H9 (cell line): ENCODE data around the gene OLA1. TPM values are rescaled to one million over a fixed set of nuclear protein-coding genes. Genes with fewer than 3 reads are reported as not detected.

Source experiments
- DNase-seq: peaks from one replicate; pipeline ENCODE4 v3.0.0-alpha.2; 2017
- H2AFZ ChIP-seq: one replicate; pipeline ENCODE4 v1.6.1; 2013; ENCODE audit warnings: mild to moderate bottlenecking, low read length, control low read depth, moderate library complexity
- H2AK5ac ChIP-seq: 2 replicates; pipeline ENCODE4 v1.6.1; 2013; ENCODE audit warnings: low read length, control low read depth, mixed read lengths; ENCODE audit not compliant: insufficient read length
- H2BK120ac ChIP-seq: one replicate; pipeline ENCODE4 v1.6.1; 2013; ENCODE audit warnings: low read depth, mild to moderate bottlenecking, low read length, control low read depth, inconsistent platforms; ENCODE audit not compliant: poor library complexity, severe bottlenecking
- H2BK12ac ChIP-seq: 2 replicates; pipeline ENCODE4 v1.6.1; 2013; ENCODE audit warnings: low read length, control low read depth, mixed read lengths, low read depth; ENCODE audit not compliant: insufficient read length
- H2BK15ac ChIP-seq: 2 replicates; pipeline ENCODE4 v1.6.1; 2013; ENCODE audit warnings: low read depth, low read length, control low read depth
- H2BK20ac ChIP-seq: one replicate; pipeline ENCODE4 v1.6.1; 2013; ENCODE audit warnings: low read depth, mild to moderate bottlenecking, low read length, control low read depth, inconsistent platforms; ENCODE audit not compliant: poor library complexity, severe bottlenecking
- H2BK5ac ChIP-seq: 2 replicates; pipeline ENCODE4 v1.6.1; 2013; ENCODE audit warnings: low read length, control low read depth, mixed read lengths; ENCODE audit not compliant: insufficient read length
- H3K14ac ChIP-seq: 2 replicates; pipeline ENCODE4 v1.6.1; 2013; ENCODE audit warnings: low read length, control low read depth; ENCODE audit not compliant: insufficient read depth
- H3K18ac ChIP-seq: 2 replicates; pipeline ENCODE4 v1.6.1; 2013; ENCODE audit warnings: low read depth, mild to moderate bottlenecking, mixed read lengths, low read length, control low read depth; ENCODE audit not compliant: insufficient read length
- H3K23ac ChIP-seq: 2 replicates; pipeline ENCODE4 v1.6.1; 2013; ENCODE audit warnings: low read length, control low read depth, mixed read lengths, low read depth; ENCODE audit not compliant: insufficient read length
- H3K23me2 ChIP-seq: 2 replicates; pipeline ENCODE4 v1.6.1; 2013; ENCODE audit warnings: low read depth, mild to moderate bottlenecking, mixed read lengths, low read length, control low read depth; ENCODE audit not compliant: insufficient read length, poor library complexity, severe bottlenecking
- H3K27ac ChIP-seq: 2 replicates; pipeline ENCODE4 v1.5.1; 2013; ENCODE audit warnings: low read length, control low read depth, mixed read lengths, low read depth; ENCODE audit not compliant: insufficient read length
- H3K27me3 ChIP-seq: 2 replicates; pipeline ENCODE4 v1.6.1; 2013; ENCODE audit warnings: low read length, control low read depth, inconsistent platforms; ENCODE audit not compliant: insufficient read depth
- H3K4ac ChIP-seq: 2 replicates; pipeline ENCODE4 v1.6.1; 2013; ENCODE audit warnings: low read depth, mild to moderate bottlenecking, control low read depth, inconsistent platforms, low read length, moderate library complexity
- H3K4me1 ChIP-seq: 2 replicates; pipeline ENCODE4 v1.6.1; 2013; ENCODE audit warnings: low read length, control low read depth, inconsistent platforms; ENCODE audit not compliant: insufficient read depth
- H3K4me2 ChIP-seq: 2 replicates; pipeline ENCODE4 v1.6.1; 2013; ENCODE audit warnings: low read length, control low read depth, mixed read lengths; ENCODE audit not compliant: insufficient read length, insufficient read depth
- H3K56ac ChIP-seq: 2 replicates; pipeline ENCODE4 v1.6.1; 2013; ENCODE audit warnings: low read depth, mild to moderate bottlenecking, mixed read lengths, low read length, control low read depth; ENCODE audit not compliant: insufficient read length
- H3K79me1 ChIP-seq: 2 replicates; pipeline ENCODE4 v1.6.1; 2013; ENCODE audit warnings: low read depth, mild to moderate bottlenecking, moderate library complexity, low read length, control low read depth, inconsistent platforms; ENCODE audit not compliant: insufficient read depth, poor library complexity, severe bottlenecking
- H3K79me2 ChIP-seq: 2 replicates; pipeline ENCODE4 v1.6.1; 2013; ENCODE audit warnings: low read length, control low read depth, inconsistent platforms; ENCODE audit not compliant: insufficient read depth
- H3K9ac ChIP-seq: 2 replicates; pipeline ENCODE4 v1.6.1; 2013; ENCODE audit warnings: low read length, control low read depth, mixed read lengths; ENCODE audit not compliant: insufficient read length; ENCODE audit errors: extremely low read depth
- H3K9me3 ChIP-seq: one replicate; pipeline ENCODE4 v1.6.1; 2013; ENCODE audit warnings: low read depth, low read length, inconsistent platforms; ENCODE audit not compliant: control insufficient read depth
- H3T11ph ChIP-seq: one replicate; pipeline ENCODE4 v1.6.1; 2013; ENCODE audit warnings: mild to moderate bottlenecking, low read length, control low read depth, inconsistent platforms
- H4K20me1 ChIP-seq: one replicate; pipeline ENCODE4 v1.6.1; 2013; ENCODE audit not compliant: control insufficient read depth, insufficient read length, insufficient read depth
- H4K5ac ChIP-seq: 2 replicates; pipeline ENCODE4 v1.6.1; 2013; ENCODE audit warnings: low read depth, mild to moderate bottlenecking, mixed read lengths, low read length, control low read depth; ENCODE audit not compliant: insufficient read length
- H4K8ac ChIP-seq: replicated peaks from 2 replicates; pipeline ENCODE4 v1.6.1; 2013; ENCODE audit warnings: low read length, control low read depth, mixed read lengths, low read depth; ENCODE audit not compliant: insufficient read length
- H4K91ac ChIP-seq: 2 replicates; pipeline ENCODE4 v1.6.1; 2013; ENCODE audit warnings: low read depth, mild to moderate bottlenecking, moderate library complexity, mixed read lengths, low read length, control low read depth; ENCODE audit not compliant: insufficient read length
- H3K27ac Mint-ChIP-seq, 3 experiments: 2 replicates in 2 of 3; 3 replicates in 1 of 3; pipeline ENCODE4 v1.8.0; 2020 to 2021; ENCODE audit warnings: mixed read lengths in 3 of 3, mild to moderate bottlenecking in 1 of 3, moderate library complexity in 1 of 3
- H3K27me3 Mint-ChIP-seq: 2 replicates; pipeline ENCODE4 v1.8.0; 2021; ENCODE audit warnings: low read depth, mild to moderate bottlenecking, moderate library complexity, mixed read lengths
- H3K36me3 Mint-ChIP-seq, 3 experiments: 2 replicates in 2 of 3; 3 replicates in 1 of 3; pipeline ENCODE4 v1.8.0; 2020 to 2021; ENCODE audit warnings: low read depth in 3 of 3, mixed read lengths in 3 of 3; ENCODE audit not compliant: insufficient read depth in 1 of 3
- H3K4me1 Mint-ChIP-seq, 2 experiments: 2 replicates each; pipeline ENCODE4 v1.8.0; 2020; ENCODE audit warnings: mixed read lengths in 2 of 2
- H3K4me3 Mint-ChIP-seq, 2 experiments: 2 replicates in 1 of 2; 3 replicates in 1 of 2; pipeline ENCODE4 v1.8.0; 2020 to 2021; ENCODE audit warnings: mild to moderate bottlenecking in 2 of 2, mixed read lengths in 2 of 2, moderate library complexity in 1 of 2
- H3K9me3 Mint-ChIP-seq, 2 experiments: 2 replicates in 1 of 2; 3 replicates in 1 of 2; pipeline ENCODE4 v1.8.0; 2020; ENCODE audit warnings: mild to moderate bottlenecking in 2 of 2, mixed read lengths in 2 of 2, moderate library complexity in 1 of 2
- WGBS: extraction: QIAGEN DNeasy Blood & Tissue Kit; methylation state at CpG from one replicate; pipeline ENCODE4 v1.1.7; 2013; ENCODE audit warnings: missing lambda C conversion rate, low lambda C conversion rate, mixed read lengths; ENCODE audit not compliant: insufficient read length; ENCODE audit errors: extremely low coverage; 5-methylcytosine and 5-hydroxymethylcytosine counted together
- total RNA-seq: library from RNA; stranded (reverse); gene quantifications from 2 replicates; pipeline ENCODE4 v1.2.1, GENCODE V29; 2021
- TF ChIP-seq, protein P1 (sequence below): fragments of 200-600 bp; sonication (generic); conservative IDR thresholded peaks from 3 replicates; pipeline ENCODE4 v1.8.0; 2021; ENCODE audit warnings: antibody characterized with exemption, mild to moderate bottlenecking

The OLA1 gene
- total RNA-seq, 1 experiment from 2014 or later: 133 TPM

DNA sequence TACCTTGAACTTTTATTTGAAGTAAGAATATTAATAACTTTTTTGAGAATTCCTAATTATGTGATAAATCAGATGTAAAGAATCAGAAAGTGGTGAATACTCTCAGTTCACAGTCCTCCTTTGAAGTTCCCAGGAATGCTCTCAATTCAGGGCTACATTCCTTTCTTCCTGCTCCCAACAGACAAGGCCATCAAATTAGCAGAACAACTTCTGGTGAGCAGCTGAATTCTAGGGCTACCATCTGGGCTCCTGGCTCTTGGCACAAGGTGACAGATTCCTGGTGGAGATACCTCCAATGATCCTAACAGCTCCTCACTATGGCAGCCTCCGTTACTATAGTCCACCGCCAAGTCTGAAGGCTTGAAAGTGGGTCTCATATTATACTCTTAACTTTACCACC, 37.8 kb upstream of the OLA1 start:
- Histone ChIP-seq H3K23me2 (no peaks in the 10 kb centered on the region), H2BK5ac (no peak overlapping the region), H2AK5ac (no peak overlapping the region), H2BK15ac (no peak overlapping the region), H3K4me1 (no peaks in the 10 kb centered on the region), H4K20me1 (no peaks in the 10 kb centered on the region), H4K8ac (no peak overlapping the region), H3K9me3 (no peaks in the 10 kb centered on the region), H3T11ph (no peak overlapping the region), H3K56ac (no peak overlapping the region), H3K27me3 (no peaks in the 10 kb centered on the region), H2BK12ac (no peak overlapping the region), H3K18ac (no peak overlapping the region), H2BK120ac (no peak overlapping the region), H4K91ac (no peak overlapping the region), H3K4ac (no peak overlapping the region), H3K23ac (no peak overlapping the region), H3K27ac (no peak overlapping the region), H3K79me2 (no peaks in the 10 kb centered on the region), H4K5ac (no peak overlapping the region), H3K14ac (no peak overlapping the region), H3K9ac (no peak overlapping the region), H3K4me2 (no peak overlapping the region), H2AFZ (no peak overlapping the region), H3K79me1 (no peaks in the 10 kb centered on the region), H2BK20ac (no peak overlapping the region)
- no peaks in the 10 kb centered on the region for H3K36me3 Mint-ChIP-seq
- WGBS: no CpG with 5 or more reads among the region's 2 CpGs
- peaks cover 8 to 10% of the 10 kb centered on the region in 2 experiments; a peak in 3 of 4 replicates for H3K4me1 Mint-ChIP-seq
- TF ChIP-seq, protein P1, sequence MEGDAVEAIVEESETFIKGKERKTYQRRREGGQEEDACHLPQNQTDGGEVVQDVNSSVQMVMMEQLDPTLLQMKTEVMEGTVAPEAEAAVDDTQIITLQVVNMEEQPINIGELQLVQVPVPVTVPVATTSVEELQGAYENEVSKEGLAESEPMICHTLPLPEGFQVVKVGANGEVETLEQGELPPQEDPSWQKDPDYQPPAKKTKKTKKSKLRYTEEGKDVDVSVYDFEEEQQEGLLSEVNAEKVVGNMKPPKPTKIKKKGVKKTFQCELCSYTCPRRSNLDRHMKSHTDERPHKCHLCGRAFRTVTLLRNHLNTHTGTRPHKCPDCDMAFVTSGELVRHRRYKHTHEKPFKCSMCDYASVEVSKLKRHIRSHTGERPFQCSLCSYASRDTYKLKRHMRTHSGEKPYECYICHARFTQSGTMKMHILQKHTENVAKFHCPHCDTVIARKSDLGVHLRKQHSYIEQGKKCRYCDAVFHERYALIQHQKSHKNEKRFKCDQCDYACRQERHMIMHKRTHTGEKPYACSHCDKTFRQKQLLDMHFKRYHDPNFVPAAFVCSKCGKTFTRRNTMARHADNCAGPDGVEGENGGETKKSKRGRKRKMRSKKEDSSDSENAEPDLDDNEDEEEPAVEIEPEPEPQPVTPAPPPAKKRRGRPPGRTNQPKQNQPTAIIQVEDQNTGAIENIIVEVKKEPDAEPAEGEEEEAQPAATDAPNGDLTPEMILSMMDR: no peak
- no peak for DNase-seq
- peaks cover 4% of the 10 kb centered on the region for H3K27me3 Mint-ChIP-seq
- no peak overlapping the region for H3K4me3 Mint-ChIP-seq
- H3K9me3 Mint-ChIP-seq: peaks cover 2 to 3% of the 10 kb centered on the region in 2 experiments; a peak in 2 of 5 replicates
- H3K27ac Mint-ChIP-seq: no peak overlapping the region
